GM18951 (cell line): ENCODE data around the gene SCN3A.

Experiments
- POLR2A ChIP-seq: IDR thresholded peaks from 4 replicates; pipeline ENCODE4 v1.6.1; 2011; ENCODE audit warnings: mild to moderate bottlenecking; ENCODE audit not compliant: insufficient read length, insufficient read depth; ENCODE audit errors: extremely low read depth
- in situ Hi-C: fragments of 300-500 bp; cut with MboI; formaldehyde crosslinking; loops from one replicate; pipeline ENCODE4 v1.12.0; 2022; ENCODE audit warnings: low sequenced_read_pairs, mixed read lengths, inconsistent platforms; ENCODE audit not compliant: unreplicated experiment

SCN3A gene

GRCh38 chr2:165214093-165214492 lies 10.2 kb upstream of the SCN3A start:
- no peak for TF ChIP-seq POLR2A
- in situ Hi-C loops = no loop called here

GRCh38 chr2:165208094-165208493 lies 4.2 kb upstream of the SCN3A start:
- in situ Hi-C loops = loop anchor here (10.0 kb wide), 1 partner anchor 203 kb away; no protein-coding TSS in a partner anchor
- no peak for TF ChIP-seq POLR2A

- no peak for TF ChIP-seq POLR2A
- in situ Hi-C loops = loop anchor here (10.0 kb wide), 1 partner anchor 201 kb away; no protein-coding TSS in a partner anchor
Measured at GRCh38 chr2:165205865-165206264, 2.0 kb upstream of the SCN3A start.

GRCh38 chr2:165202239-165202638 lies 1.6 kb downstream of the SCN3A start:
- in situ Hi-C loops = loop anchor here (10.0 kb wide), 1 partner anchor 197 kb away; no protein-coding TSS in a partner anchor
- TF ChIP-seq POLR2A = no peak

DNA sequence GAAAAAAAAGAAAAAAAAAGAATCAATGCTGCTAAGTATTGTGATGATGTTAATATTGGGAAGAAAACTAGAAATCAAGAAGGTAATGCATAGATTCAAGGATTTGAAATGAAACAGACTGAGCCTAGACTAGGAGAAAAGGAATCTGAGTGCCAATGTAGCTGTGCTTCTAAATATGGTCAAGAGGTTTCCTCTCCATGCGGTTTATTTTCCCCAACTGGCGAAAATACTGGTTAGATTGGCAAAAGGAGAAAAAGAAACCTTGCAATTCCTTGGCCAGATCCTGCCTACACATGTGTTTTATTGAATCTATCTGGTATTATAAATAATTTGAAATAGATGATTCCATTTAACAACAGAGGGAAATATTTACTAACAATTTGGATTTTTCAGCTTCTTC lies 5.7 kb downstream of the SCN3A start:
- in situ Hi-C loops = no loop called here
- TF ChIP-seq POLR2A = no peak

DNA sequence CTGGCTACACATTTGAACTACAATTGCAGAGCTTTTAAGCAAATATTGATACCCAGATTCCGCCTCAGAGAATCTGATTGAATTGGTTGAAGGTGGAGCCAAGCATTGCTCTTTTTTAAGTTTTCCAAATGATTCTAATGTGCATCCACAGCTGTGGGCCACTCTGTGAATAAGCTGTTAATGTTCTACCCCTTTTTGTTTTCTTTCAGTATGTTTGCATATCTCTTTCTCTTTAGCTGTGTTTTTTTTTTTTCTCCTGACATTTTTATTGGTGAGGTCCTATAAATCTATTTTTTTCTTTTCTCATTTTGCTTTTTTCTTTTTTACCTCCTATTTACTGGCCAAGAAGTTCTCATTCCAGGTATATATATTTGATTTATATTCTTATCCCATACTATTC lies 6.5 kb downstream of the SCN3A start:
- in situ Hi-C loops = no loop called here
- TF ChIP-seq POLR2A = no peak

- no peak for TF ChIP-seq POLR2A
- in situ Hi-C loops = no loop called here
Measured at GRCh38 chr2:165196411-165196810, 7.4 kb downstream of the SCN3A start.

DNA sequence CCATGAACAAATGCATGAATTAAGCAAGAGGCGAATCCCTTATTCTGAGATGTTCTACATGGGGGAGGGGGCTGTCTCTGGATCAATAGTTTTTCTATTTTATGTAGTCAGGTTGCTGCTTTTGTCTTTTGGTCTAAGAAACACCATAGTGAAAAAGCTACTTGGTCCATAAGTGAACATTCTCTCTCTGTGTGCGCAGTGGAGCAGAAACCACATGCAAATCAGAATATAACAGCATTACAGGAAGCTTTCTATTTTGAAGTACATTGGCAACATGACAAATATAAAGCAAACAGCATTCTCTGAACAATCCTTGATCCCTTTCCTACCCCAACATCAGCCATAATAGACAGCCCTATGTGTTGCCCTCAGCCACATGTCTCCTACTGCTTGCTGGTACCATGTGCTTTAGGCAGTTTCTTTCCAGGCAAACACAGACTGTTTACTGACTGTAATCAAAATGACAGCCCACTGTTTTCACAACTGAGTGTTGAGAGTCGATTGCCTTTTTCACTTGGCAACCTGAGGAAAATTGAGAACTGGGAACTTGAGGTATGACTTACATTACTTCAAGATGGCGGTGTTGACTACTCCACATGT lies 10.6 kb downstream of the SCN3A start:
- in situ Hi-C loops = no loop called here
- TF ChIP-seq POLR2A = no peak

DNA sequence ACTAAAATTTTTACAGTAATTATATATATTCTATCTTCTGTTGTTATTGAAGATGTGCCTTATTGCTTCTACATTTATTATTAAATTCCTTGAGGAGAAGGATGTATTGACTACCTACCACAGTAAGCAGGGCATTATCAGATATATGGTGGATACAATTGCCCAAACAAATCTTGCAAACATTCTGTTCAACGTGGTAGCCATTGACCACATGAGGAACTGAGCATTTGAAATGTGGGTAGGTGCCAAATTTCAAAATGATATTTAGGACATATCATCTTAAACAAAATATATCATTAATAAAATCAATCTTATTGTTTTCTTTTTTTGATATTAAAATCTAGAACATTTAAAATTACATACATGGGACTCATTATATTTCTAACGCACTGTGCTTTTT lies 11.1 kb downstream of the SCN3A start:
- no peak for TF ChIP-seq POLR2A
- in situ Hi-C loops = no loop called here

DNA sequence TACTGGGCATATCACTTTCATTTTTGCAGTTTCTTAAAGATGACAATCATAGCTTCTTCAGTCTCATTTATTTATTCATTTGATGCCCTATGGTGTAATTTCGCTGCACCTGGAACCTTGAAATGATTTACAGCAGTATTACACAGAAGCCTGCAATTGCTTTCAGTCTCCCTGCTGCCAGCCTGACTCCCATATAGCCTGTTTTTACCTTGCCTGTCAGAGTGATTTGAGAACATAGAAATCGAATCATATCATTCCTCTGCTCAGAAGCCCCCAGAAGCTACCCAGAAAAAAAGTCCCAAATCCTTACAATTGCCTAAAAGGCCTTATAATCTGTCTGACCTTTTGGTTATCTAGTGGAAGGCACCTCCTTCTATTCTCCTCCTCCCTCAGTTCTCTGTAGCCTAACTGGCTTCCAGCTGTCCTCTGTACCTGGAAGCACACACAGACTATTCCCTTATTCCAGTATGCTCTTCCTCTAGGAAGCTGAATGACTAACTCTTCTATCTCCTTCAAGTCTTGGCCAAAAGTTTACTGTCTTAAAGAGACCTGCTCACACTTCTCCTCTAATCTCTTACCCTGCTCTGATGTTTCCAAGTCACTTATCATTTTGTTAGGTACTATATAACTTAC lies 12.6 kb downstream of the SCN3A start:
- TF ChIP-seq POLR2A = no peak
- in situ Hi-C loops = no loop called here

DNA sequence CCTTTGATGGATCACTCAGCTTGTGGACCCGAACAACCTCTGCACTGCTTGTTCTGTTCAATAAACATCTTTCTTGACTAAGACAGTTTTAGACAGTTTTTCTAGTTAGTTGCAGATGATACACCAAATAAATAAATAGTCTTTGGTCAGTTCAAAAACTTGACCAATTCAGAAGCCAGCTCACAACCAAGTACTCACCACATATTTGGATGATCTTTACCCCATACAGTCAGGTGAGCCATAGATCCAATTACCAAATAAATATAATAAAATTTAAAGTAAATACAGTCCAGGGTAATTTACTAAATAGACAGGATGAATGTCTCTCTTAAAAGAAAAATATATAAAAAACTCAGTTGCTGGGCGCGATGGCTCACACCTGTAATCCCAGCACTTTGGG lies 18.2 kb downstream of the SCN3A start:
- no peak for TF ChIP-seq POLR2A
- in situ Hi-C loops = no loop called here

GRCh38 chr2:165182029-165182428 lies 21.8 kb downstream of the SCN3A start:
- TF ChIP-seq POLR2A = no peak
- in situ Hi-C loops = no loop called here

GRCh38 chr2:165176780-165177179 lies 27.1 kb downstream of the SCN3A start:
- in situ Hi-C loops = no loop called here
- TF ChIP-seq POLR2A = no peak

GRCh38 chr2:165173215-165173614 lies 30.6 kb downstream of the SCN3A start:
- in situ Hi-C loops = no loop called here
- no peak for TF ChIP-seq POLR2A
